NCI-H146 treated with DMSO at 0.1 percent for 48 hours (cell line): Measurements from ENCODE around the gene CDKN2B.

ENCODE experiments used
- DNase-seq: peaks from one replicate; lab custom pipeline; 2025; ENCODE audit not compliant: unreplicated experiment; lab: John Stamatoyannopoulos, UW

Gene CDKN2B

GRCh38 chr9:22035591-22036011 lies 26.5 kb upstream of the CDKN2B start:
- DNase-seq: no peak

- no peak for DNase-seq
Observed at GRCh38 chr9:22033012-22033630, 24.0 kb upstream of the CDKN2B start.

GRCh38 chr9:22031655-22032411 lies 22.7 kb upstream of the CDKN2B start:
- DNase-seq: no peak

GRCh38 chr9:22030101-22030598 lies 21.0 kb upstream of the CDKN2B start:
- DNase-seq: no peak

GRCh38 chr9:22029231-22029630 lies 20.1 kb upstream of the CDKN2B start:
- DNase-seq: no peak

GRCh38 chr9:22028394-22028793 lies 19.3 kb upstream of the CDKN2B start:
- DNase-seq: no peak

- DNase-seq: no peak
Observed at GRCh38 chr9:22026696-22027095, 17.6 kb upstream of the CDKN2B start.

- no peak for DNase-seq
Observed at GRCh38 chr9:22022396-22022795, 13.3 kb upstream of the CDKN2B start.

- DNase-seq: no peak
Observed at GRCh38 chr9:22010866-22011625, 1.9 kb upstream of the CDKN2B start.

- DNase-seq: no peak
Observed at GRCh38 chr9:22009506-22009867, 382 bp upstream of the CDKN2B start.

- DNase-seq: peak; percentile 58
Observed at GRCh38 chr9:22008384-22008716, 755 bp downstream of the CDKN2B start.

GRCh38 chr9:22005702-22006606 lies 3.2 kb downstream of the CDKN2B start:
- no peak for DNase-seq

- no peak for DNase-seq
Observed at GRCh38 chr9:22005021-22005701, 3.9 kb downstream of the CDKN2B start.

GRCh38 chr9:22002038-22002437 lies 7.1 kb downstream of the CDKN2B start:
- DNase-seq: no peak

- no peak for DNase-seq
Observed at GRCh38 chr9:21998026-21998425, 11.1 kb downstream of the CDKN2B start.

GRCh38 chr9:21997480-21997879 lies 11.6 kb downstream of the CDKN2B start:
- DNase-seq: no peak

- no peak for DNase-seq
Observed at GRCh38 chr9:21996858-21997257, 12.2 kb downstream of the CDKN2B start.

GRCh38 chr9:21996438-21996837 lies 12.7 kb downstream of the CDKN2B start:
- peak; percentile 61 for DNase-seq

- peak; percentile 72 for DNase-seq
Observed at GRCh38 chr9:21995666-21996398, 13.3 kb downstream of the CDKN2B start.
